GM21381 (cell line): ENCODE results near the gene ACIN1.

Experiments
- ATAC-seq: cut with Tn5 transposase; IDR thresholded peaks from one replicate; pipeline ENCODE4 v1.9.1; 2021; ENCODE audit warnings: mild to moderate bottlenecking, moderate library complexity; ENCODE audit not compliant: unreplicated experiment

ACIN1 gene

DNA sequence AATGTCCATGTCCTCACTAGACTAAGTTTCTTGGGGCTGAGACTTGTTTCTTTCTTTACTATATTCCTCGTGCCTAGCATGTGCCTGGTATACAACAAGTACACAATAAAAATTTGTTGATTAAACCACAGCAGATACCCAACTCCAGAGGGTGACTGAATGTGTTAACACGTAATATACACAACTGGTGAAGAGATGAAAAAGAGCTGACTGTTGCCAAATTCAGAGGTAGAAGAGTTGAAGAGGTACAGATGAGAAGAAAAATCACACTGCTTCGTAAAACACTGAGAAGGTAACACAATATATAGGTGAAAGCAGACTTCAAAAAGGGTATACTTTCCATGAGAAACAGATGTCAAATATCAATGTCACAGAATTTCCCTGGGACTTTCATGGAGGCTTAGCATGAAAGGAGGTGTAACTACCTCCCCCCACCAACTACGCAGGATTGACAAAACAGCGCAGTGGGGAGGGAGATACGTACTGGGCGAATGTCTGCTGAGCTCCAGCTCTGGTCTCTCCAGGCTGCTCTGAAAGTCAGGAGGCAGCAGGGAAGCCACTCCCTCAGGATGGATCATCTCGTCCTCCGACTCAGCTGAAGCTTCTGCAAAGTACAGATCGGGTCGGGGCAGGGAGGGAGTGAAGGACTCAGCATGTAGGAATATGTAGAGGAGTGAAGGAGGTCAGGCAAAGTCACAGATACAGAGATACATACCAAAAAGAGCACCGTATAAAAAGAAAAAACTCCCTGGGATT is 5.3 kb downstream of the ACIN1 start:
- ATAC-seq: no peak

DNA sequence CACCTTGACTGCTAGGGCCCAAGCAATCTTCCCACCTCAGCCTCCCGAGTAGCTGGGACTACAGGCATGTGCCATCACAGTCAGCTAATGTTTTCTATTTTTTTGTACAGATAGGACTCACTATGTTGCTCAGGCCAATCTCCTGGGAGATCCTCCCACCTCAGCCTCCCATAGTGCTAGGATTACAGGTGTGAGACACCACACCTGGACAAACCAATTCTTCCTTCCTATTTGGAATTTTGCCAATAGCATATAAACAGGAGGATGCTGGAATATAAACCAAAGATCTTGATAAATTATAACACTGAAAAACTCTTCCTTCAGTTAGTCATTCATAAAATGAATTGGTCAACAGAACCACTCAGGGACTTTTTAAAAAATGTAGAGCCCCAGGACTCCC is 8.4 kb downstream of the ACIN1 start:
- no peak for ATAC-seq

DNA sequence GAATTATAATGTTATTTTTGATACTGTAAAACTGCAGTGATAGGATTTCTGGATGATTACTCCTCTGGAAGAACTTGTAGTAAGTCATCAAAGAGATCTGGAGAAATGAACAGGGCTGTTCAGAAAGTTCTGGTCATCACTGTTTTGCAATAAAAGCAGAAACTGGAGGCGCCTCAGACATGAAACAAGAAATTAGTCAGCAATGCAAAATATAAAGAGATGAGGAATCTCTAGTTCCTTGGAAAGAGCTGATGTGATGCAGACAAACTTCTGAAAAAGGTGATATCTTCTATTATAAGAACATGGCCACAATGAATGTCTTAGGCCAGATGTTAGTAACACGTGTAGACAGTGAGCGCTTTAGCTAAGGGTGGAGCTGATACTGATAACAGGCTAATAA is 9.5 kb downstream of the ACIN1 start:
- ATAC-seq: no peak

DNA sequence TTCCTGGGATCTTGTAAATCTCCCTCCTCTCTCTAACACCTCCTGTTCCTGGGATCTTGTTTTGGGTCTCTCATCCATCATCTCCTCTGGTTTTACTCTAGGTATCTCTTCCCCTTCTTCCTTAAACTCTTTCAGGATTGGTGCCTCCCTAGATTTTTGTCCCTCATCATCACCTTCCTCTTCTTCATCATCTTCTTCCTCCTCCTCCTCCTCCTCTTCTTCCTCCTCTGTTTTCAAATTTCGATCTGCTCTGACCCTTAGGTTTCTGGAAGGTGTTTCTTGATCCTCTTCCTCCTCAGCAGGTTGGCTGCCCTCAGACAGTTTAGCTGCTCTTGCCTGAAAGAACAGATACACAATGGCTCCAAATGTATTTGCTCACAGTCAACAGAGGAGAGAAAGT is 14.5 kb downstream of the ACIN1 start:
- no peak for ATAC-seq

DNA sequence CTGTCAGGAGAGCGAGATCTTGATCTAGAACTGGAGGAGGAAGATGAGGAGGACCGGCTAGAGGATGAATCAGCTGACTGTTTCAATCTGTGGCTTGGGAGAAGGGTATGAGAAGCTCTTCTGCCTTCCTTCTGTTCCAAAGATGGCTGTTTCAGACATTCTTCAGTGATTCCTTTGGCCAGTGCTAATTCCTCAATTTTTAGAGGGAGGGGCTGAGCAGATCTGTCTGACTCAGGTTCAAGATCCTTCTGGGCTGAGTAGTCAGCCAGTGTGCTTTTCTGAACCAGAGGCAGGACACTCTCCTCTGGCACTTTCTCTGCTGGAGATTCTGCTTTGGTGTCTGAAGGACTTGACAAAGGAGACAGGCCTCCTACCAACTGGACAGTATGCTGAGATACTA is 15.2 kb downstream of the ACIN1 start:
- no peak for ATAC-seq

DNA sequence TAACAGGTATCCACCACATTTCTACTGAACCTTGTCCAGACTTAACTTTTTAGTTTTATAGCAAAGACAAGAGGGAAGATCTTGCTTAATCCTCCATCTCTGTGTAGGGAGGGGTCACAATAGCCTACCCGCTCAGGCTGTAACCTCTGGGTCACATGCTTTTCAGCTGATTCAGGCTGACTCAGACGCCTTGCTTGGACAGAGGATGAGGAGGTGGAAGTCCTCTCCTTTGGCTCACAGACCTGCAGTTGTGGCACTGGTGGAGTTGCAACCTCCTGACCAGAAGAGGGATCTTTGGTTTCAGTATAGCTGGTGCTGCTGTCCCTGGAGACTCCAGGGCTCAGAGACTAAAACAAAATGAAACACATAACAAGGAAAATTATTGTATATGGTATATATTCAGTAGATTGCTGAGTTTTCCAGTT is 16.2 kb downstream of the ACIN1 start:
- no peak for ATAC-seq

DNA sequence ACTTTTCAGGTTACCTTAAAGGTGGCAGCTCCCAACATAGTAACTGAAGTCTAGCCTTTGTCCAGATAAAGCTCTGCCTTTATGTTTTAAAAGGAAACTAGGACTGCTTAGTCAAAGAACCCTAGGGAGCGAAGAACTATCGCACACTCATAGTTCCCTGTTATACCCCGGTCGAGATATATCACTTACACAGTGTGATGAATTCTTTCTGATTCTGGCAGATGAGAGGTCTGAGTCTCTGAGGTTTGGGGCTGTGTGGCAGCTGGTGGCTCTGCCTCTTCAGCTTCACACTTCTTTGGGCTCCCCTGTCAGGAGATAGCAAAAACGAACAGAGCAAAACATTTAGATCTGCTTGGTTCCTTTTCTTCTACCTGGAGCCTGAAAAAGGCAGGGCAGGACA is 17.0 kb downstream of the ACIN1 start:
- ATAC-seq: no peak

DNA sequence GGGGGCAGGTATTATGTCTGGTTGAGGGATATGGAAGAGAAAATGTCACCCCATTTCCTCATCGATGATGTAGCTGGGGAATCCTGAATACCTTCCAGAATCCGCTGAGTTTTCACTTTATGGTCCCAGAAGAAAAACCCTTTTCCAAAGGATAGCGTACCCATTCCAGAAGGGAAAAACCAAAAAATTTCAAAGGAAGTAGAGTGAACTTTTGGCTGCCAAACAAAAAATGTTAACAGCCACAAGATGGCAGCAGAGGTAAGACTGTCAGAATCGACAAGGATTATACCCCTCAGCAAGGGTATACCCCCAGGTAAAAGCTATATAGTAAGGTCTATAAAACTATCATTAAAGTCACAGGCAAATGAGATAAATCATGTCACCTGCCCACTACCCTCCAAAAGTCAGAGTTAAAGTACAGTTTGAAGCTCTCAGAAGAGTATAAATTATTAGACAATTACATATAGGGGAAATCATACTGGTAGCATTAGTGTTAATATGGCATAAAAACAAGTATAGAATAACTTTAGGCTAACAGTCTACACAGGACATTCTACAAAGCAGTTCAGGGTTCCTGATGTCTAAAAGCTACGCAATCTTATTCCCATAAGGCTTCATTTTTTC is 18.0 kb downstream of the ACIN1 start:
- ATAC-seq: no peak

DNA sequence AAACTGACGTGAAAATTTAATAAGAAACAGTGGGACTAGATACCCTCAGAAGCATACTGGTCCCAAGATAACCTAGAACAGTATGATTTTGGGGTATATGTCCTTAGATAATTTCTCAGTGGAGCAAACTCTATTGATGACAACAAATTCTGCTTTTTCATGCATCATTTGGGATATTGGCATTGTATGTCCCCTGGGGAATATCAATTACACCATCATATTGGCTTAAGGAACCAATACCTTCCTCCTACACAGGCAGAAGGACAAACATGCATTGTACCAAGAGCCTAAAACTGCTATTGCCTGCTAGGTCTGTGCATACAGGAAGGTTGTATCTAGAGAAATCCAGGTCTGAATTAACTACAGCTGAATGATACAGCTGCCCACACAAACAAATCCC is 20.0 kb downstream of the ACIN1 start:
- ATAC-seq: no peak

DNA sequence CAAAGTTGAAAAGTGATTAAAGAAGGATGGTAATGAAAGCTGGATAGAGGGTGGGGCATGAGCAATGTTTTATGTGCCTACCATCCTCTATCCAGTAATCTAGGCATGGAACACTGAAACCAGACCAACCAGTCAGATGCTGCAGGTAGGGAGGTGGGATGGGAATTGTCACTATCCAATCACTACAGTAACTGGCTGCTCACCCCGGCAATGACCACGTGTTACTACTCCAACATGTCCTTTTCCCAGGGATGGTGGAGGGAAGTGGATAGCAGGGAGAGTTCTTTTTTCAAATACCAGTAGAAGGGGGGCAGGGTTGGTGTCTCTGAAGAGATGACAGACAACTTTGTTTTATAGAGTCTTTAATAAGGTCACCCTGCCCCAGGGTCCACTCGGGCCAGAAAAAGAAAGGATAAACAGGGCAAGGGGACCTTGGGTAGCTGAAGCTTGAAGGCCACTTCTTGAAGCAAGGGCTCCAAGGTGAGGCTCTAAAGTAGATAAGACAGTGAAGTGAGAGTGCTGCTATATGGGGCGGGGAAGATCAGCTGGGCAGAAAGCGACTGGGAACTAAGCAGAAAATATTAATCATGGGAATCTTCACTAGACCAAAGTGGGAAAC is 22.9 kb downstream of the ACIN1 start:
- ATAC-seq: no peak

DNA sequence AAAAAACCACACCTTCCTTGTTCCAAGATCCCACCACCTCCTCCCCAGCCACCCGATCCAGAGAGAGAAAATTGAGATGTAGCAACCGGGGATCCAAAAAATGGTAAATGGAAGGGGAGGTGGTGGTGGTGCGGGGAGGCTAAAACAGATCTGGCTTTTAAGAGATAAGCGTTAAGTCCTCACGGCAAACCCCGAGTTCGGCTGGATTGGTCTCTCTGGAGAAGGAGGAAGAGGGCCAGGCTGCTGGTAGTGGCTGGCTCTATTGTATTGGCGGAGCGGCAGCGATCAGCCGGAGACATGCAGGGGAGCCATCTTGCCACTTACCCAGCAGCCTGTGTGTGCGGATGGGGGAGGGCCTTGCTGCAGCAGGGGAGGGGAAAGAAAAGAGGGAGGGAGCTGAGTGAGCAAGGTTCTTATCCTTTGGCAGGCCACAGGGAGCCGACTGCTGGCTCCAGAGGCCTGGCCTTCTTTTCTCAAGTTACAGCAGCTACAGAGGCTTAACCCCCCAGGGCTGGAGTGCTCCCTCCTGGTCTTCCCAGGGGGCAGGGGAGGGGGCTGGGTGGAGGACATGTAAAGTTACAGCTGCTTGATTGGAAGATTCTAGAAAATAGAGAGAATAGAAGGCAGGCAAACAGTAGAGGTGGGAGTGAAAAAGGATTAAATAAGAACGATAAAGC is 23.6 kb downstream of the ACIN1 start:
- ATAC-seq: peak; percentile 91

DNA sequence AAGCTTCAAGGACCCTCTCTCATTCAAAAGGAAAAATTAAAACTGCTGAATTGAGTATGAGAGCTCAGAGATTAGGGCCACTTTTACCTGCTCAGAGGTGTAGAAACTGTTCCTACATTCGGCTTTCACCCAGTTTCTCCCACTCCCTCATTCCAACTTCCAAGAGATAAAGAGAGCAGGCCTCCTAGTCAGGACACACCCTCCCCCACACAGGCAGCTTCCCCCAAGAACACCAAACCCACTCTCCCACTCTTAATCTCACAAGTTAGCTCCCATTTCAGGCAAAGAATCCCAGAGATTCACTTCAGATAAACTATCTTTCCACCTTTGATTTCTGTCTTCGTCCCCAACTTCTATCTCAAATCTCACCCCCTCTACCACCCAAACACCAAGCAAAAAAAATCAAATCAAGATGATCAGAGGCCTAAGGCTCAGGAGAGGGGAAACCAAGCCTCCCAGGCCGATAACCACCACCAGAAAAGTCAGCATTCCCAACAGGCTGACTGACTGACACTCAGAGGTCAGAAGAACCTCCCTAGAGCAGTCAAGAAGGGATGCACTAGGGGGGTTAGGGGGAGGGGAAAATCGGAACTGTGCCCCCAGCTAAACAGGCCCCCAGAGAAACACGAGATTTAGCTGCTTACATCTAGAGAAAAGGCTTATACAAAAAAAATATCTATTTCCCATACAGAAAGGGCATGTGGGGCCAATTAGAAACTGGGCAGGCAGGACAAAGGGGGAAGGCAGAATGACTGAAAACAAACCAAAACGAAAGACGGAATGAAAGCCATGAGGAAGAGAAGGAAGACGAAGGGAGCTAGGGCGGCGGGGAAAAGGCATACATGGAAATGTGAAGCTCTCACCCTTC is 24.4 kb downstream of the ACIN1 start:
- ATAC-seq: no peak

DNA sequence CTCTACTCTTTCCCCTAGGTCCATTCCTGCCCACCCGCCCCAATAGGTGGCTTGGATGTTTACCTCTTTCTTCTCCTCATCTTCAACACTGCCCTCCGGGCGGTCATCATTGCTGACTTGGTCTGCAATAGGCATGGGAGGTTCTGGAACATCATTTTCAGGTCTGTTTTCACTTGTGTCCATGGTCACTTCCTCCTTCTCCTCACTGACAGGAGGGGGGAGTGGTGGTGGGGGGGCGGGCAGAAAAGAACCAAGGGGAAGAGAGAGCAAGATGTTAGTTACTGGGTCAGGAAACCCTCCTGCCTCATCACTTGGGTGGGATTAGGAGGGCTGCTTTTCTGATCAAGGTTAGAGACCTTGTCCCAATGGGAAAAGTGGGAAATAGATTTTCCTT is 25.5 kb downstream of the ACIN1 start:
- no peak for ATAC-seq

DNA sequence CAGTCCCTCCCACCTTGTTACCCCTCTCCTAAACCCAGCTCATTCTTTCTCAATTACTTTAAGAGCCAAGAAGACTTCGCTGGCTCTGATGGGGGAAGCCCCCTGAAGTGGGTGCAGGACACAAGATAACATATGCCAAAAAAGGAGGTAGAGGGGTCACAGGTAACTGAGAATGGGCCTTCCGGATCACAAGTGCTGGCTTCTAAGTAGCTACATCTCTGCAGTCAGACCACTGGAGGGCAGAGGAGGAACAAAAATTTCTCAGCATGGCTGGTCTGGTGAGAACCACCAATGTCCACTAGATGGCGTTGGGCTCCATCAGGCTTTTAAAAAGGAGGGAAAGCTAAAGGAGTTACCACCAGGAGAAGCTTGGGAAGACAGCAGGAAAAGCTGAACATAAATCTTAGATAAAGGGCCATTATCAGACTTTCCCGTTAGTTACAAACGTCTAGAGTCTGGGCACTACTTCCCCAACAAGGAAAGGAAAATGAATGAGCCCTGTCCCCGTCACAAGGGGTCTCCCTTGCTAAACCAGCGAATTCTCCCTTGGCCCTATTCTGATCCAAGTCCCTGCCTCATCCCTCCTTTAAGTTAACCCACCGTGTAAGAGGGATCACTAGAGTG is 26.0 kb downstream of the ACIN1 start:
- no peak for ATAC-seq

DNA sequence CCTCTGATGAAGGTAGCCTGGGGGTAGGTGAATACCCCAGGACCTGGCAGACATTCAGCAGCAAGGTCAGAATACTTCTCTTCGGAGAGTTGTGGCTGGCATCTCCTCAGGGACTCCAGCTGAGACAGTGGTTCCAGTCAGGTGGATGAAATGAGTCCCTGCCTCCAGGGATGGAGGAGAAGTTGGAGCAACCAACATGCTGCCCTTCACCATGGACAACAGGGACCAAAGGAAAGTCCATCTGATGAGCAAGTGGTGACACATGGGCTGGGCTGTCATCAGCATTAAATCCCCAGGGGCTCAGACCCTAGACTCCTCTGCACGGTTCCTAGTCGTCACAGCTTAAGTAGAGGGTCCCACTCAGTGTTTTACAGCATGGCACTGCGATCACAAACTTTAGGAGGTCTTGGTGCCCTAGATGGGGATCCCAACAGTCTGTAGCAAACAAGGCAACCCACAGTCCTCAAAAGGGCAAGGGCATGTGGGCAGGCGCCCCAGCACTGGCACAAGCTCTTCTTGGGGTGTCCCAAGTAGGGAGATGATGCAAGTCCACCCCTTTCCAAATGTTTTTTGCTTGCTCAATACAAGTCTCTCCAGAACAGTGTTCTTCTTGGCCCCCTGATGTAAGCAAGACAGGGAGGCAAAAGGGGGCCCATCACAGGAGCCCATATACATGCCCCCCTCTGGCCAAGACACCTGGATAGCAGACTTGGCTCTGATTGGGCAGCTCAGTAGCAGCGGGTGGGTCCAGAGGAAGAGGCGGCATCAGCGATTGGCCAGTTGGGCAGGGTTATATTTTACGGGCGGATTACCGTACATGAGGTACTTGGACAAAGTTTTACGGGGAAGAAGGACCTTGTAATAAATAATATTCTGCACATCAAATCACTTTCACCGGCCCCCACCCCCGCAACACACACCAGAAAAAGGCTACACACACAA is 26.8 kb downstream of the ACIN1 start:
- ATAC-seq: no peak

DNA sequence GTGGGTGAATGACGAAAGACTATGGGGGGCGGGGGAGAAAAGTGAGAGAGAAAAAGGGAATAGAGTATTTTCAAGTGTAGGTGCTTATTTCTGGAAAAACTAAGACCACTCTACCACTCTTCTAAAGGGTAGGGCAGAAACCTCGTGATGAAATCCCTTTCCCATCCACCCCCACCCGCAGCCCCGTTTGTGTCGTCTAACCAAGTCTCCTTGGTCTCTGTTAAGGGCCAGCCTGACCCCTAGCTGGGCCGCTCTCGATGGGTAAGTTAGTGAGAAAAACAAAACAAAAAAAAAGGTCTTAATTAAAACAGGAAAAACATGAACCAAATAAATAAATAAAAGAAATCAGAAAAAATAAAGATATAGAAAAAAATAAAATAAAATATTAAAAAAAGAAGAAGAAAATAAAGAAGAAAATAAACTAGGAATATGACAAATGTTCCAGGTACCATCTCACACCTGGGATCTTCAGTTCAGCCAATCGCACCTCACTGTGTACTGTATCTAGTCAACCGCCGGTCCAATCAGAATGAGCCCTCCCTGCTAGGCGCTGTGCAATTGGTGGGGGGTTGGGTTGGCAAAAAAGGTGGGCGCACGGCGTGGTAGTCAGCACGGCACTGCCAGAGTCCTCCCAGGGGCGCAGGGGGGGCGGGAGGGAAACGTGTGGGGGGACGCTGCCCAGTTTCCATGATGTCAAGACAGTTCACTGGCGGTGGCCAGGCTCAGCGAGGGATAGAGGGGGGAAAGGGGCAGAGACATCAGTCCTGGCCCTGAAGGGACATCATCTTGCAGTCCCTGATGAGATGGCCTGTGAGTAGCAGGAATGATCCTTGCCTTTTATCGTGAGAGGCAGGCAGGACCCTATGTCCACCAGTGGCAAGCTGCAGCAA is 27.8 kb downstream of the ACIN1 start:
- no peak for ATAC-seq

DNA sequence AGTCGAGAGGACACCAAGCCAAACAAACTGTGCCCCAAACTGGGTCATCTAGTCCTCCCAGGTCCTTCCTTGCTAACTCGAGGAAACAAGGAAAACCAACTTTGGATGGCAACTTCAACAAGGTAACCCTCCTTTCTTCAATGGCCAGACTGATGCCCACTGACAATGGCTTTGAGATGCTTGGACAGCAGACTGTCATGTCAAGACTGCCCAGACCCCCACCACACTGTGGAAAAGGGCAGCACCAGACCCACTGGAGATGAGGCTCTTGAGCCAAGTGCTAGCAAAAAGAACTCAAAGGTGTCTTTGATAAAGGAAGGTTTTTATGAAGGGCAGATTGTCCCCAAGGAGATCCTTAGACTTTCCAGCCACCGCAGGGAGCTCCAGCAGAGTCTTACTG is 28.6 kb downstream of the ACIN1 start:
- no peak for ATAC-seq

DNA sequence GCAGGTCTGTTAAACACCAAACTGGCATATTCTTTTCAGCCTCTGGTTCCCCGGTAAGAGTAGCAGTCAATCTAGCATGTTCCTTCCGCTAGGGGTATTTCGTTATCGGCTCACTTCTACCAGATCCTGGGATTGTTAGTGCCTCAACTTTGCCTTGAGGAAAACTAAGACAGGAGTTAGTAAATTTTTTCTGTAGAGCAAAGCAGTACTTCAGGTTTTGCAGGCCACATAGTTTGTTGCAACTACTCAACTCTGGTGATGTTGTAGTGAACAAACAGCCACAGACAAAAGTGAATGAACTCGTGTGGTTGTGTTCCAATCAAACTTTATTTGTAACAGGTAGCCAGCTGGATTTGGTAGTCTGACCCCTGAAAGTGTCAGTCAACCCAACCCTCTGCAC is 31.3 kb downstream of the ACIN1 start:
- no peak for ATAC-seq
